ENCODE measurements around the gene COL8A1.

The COL8A1 gene

GRCh38 chr3:99758502-99759177 is 120.2 kb downstream of the COL8A1 start:
- Mint-ChIP-seq H3K27me3 (peaks cover 5% of the 10 kb centered on the region), H3K36me3 (no peaks in the 10 kb centered on the region), H3K9me3 (no peaks in the 10 kb centered on the region), H3K4me1 (no peaks in the 10 kb centered on the region), H3K4me3 (no peak overlapping the region), H3K27ac (no peak overlapping the region)
- no peak for DNase-seq (ENCODE audit: low spot score in 2 of 2)
- ATAC-seq (ENCODE audit: low read depth) = no peak

GRCh38 chr3:99760031-99760430 is 121.6 kb downstream of the COL8A1 start:
- H3K4me1 Mint-ChIP-seq = no peaks in the 10 kb centered on the region
- no peaks in the 10 kb centered on the region for H3K9me3 Mint-ChIP-seq
- H3K36me3 Mint-ChIP-seq = no peaks in the 10 kb centered on the region
- no peak overlapping the region for H3K4me3 Mint-ChIP-seq
- DNase-seq (ENCODE audit: low spot score in 2 of 2) (no peak), ATAC-seq (ENCODE audit: low read depth) (no peak)
- peaks cover 5% of the 10 kb centered on the region for H3K27me3 Mint-ChIP-seq
- H3K27ac Mint-ChIP-seq = no peak overlapping the region

- no peaks in the 10 kb centered on the region for H3K36me3 Mint-ChIP-seq
- H3K27ac Mint-ChIP-seq = no peak overlapping the region
- H3K4me3 Mint-ChIP-seq = no peak overlapping the region
- H3K9me3 Mint-ChIP-seq = no peaks in the 10 kb centered on the region
- no peak for DNase-seq (ENCODE audit: low spot score in 2 of 2)
- ATAC-seq (ENCODE audit: low read depth) = no peak
- H3K4me1 Mint-ChIP-seq = no peaks in the 10 kb centered on the region
- peaks cover 5% of the 10 kb centered on the region for H3K27me3 Mint-ChIP-seq
Measured at GRCh38 chr3:99760629-99761028, 122.2 kb downstream of the COL8A1 start.

- Mint-ChIP-seq H3K9me3 (no peaks in the 10 kb centered on the region), H3K27me3 (peaks cover 2% of the 10 kb centered on the region), H3K36me3 (no peaks in the 10 kb centered on the region), H3K27ac (no peak overlapping the region), H3K4me3 (no peak overlapping the region), H3K4me1 (no peaks in the 10 kb centered on the region)
- ATAC-seq (ENCODE audit: low read depth) (no peak), DNase-seq (ENCODE audit: low spot score in 2 of 2) (no peak)
Measured at GRCh38 chr3:99761415-99762165, 123.2 kb downstream of the COL8A1 start.

- Mint-ChIP-seq H3K27me3 (peaks cover 2% of the 10 kb centered on the region), H3K36me3 (no peaks in the 10 kb centered on the region), H3K27ac (no peak overlapping the region), H3K4me3 (no peak overlapping the region), H3K9me3 (no peaks in the 10 kb centered on the region), H3K4me1 (no peaks in the 10 kb centered on the region)
- no peak for ATAC-seq (ENCODE audit: low read depth)
- DNase-seq (ENCODE audit: low spot score in 2 of 2) = no peak
Measured at GRCh38 chr3:99762901-99763300, 124.5 kb downstream of the COL8A1 start.

GRCh38 chr3:99764377-99764776 is 126.0 kb downstream of the COL8A1 start:
- H3K27me3 Mint-ChIP-seq = peaks cover 2% of the 10 kb centered on the region
- H3K9me3 Mint-ChIP-seq = no peaks in the 10 kb centered on the region
- no peak overlapping the region for H3K27ac Mint-ChIP-seq
- H3K36me3 Mint-ChIP-seq = no peaks in the 10 kb centered on the region
- ATAC-seq (ENCODE audit: low read depth) (no peak), DNase-seq (ENCODE audit: low spot score in 2 of 2) (no peak)
- no peaks in the 10 kb centered on the region for H3K4me1 Mint-ChIP-seq
- H3K4me3 Mint-ChIP-seq = no peak overlapping the region

- ATAC-seq (ENCODE audit: low read depth) (no peak), DNase-seq (ENCODE audit: low spot score in 2 of 2) (no peak)
- H3K9me3 Mint-ChIP-seq = no peaks in the 10 kb centered on the region
- no peak overlapping the region for H3K4me3 Mint-ChIP-seq
- no peaks in the 10 kb centered on the region for H3K36me3 Mint-ChIP-seq
- peaks cover 2% of the 10 kb centered on the region for H3K27me3 Mint-ChIP-seq
- no peaks in the 10 kb centered on the region for H3K4me1 Mint-ChIP-seq
- H3K27ac Mint-ChIP-seq = no peak overlapping the region
Measured at GRCh38 chr3:99765042-99765942, 126.9 kb downstream of the COL8A1 start.

- DNase-seq (ENCODE audit: low spot score in 2 of 2) (no peak), ATAC-seq (ENCODE audit: low read depth) (no peak)
- Mint-ChIP-seq H3K4me1 (no peaks in the 10 kb centered on the region), H3K4me3 (no peak overlapping the region), H3K9me3 (no peaks in the 10 kb centered on the region), H3K36me3 (no peaks in the 10 kb centered on the region), H3K27me3 (peaks cover 5% of the 10 kb centered on the region), H3K27ac (no peak overlapping the region)
Measured at GRCh38 chr3:99767291-99767690, 128.9 kb downstream of the COL8A1 start.

GRCh38 chr3:99768126-99768525 is 129.7 kb downstream of the COL8A1 start:
- no peak for DNase-seq (ENCODE audit: low spot score in 2 of 2)
- Mint-ChIP-seq H3K4me3 (no peak overlapping the region), H3K27me3 (peaks cover 3% of the 10 kb centered on the region), H3K4me1 (no peaks in the 10 kb centered on the region), H3K9me3 (no peaks in the 10 kb centered on the region), H3K36me3 (no peaks in the 10 kb centered on the region), H3K27ac (no peak overlapping the region)
- no peak for ATAC-seq (ENCODE audit: low read depth)

- H3K9me3 Mint-ChIP-seq = no peaks in the 10 kb centered on the region
- H3K36me3 Mint-ChIP-seq = no peaks in the 10 kb centered on the region
- H3K4me3 Mint-ChIP-seq = no peak overlapping the region
- ATAC-seq (ENCODE audit: low read depth) (no peak), DNase-seq (ENCODE audit: low spot score in 2 of 2) (no peak)
- H3K27me3 Mint-ChIP-seq = peaks cover 3% of the 10 kb centered on the region
- no peak overlapping the region for H3K27ac Mint-ChIP-seq
- no peaks in the 10 kb centered on the region for H3K4me1 Mint-ChIP-seq
Measured at GRCh38 chr3:99768808-99769501, 130.6 kb downstream of the COL8A1 start.

- peaks cover 3% of the 10 kb centered on the region for H3K27me3 Mint-ChIP-seq
- ATAC-seq (ENCODE audit: low read depth) (no peak), DNase-seq (ENCODE audit: low spot score in 2 of 2) (no peak)
- H3K36me3 Mint-ChIP-seq = no peaks in the 10 kb centered on the region
- H3K9me3 Mint-ChIP-seq = no peaks in the 10 kb centered on the region
- no peak overlapping the region for H3K4me3 Mint-ChIP-seq
- no peaks in the 10 kb centered on the region for H3K4me1 Mint-ChIP-seq
- no peak overlapping the region for H3K27ac Mint-ChIP-seq
Measured at GRCh38 chr3:99772171-99772570, 133.8 kb downstream of the COL8A1 start.

- peaks cover 3% of the 10 kb centered on the region for H3K27me3 Mint-ChIP-seq
- H3K27ac Mint-ChIP-seq = no peak overlapping the region
- no peak overlapping the region for H3K4me3 Mint-ChIP-seq
- H3K4me1 Mint-ChIP-seq = no peaks in the 10 kb centered on the region
- H3K36me3 Mint-ChIP-seq = no peaks in the 10 kb centered on the region
- H3K9me3 Mint-ChIP-seq = no peaks in the 10 kb centered on the region
- no peak for ATAC-seq (ENCODE audit: low read depth)
- no peak for DNase-seq (ENCODE audit: low spot score in 2 of 2)
Measured at GRCh38 chr3:99772671-99773070, 134.3 kb downstream of the COL8A1 start.

- peaks cover 5% of the 10 kb centered on the region for H3K27me3 Mint-ChIP-seq
- no peaks in the 10 kb centered on the region for H3K9me3 Mint-ChIP-seq
- H3K4me1 Mint-ChIP-seq = no peaks in the 10 kb centered on the region
- no peak for DNase-seq (ENCODE audit: low spot score in 2 of 2)
- H3K27ac Mint-ChIP-seq = no peak overlapping the region
- no peak for ATAC-seq (ENCODE audit: low read depth)
- H3K4me3 Mint-ChIP-seq = no peak overlapping the region
- H3K36me3 Mint-ChIP-seq = no peaks in the 10 kb centered on the region
Measured at GRCh38 chr3:99774467-99774866, 136.1 kb downstream of the COL8A1 start.

Measured in memory B cell (primary cell).